GM12891 (cell line): ENCODE measurements around the gene PALMD.

Source experiments
- DNase-seq: peaks from one replicate; pipeline ENCODE4 v3.0.0; 2011; ENCODE audit warnings: low spot score; ENCODE audit not compliant: insufficient read length
- FAIRE-seq: peaks from 2 replicates; lab custom pipeline; 2011; peaks lifted over from hg19 to GRCh38; lab: Jason Lieb, UNC
- PAX5 ChIP-seq: IDR thresholded peaks from 2 replicates; pipeline ENCODE4 v1.6.1; 2011; ENCODE audit warnings: low read length, moderate library complexity, mild to moderate bottlenecking; ENCODE audit not compliant: insufficient read depth, severe bottlenecking
- POLR2A ChIP-seq: IDR thresholded peaks from 2 replicates; pipeline ENCODE4 v1.6.1; 2011; ENCODE audit warnings: low read depth, low read length, control low read depth
- POLR2AphosphoS5 ChIP-seq: IDR thresholded peaks from 2 replicates; pipeline ENCODE4 v1.6.1; 2011; ENCODE audit warnings: low read depth, low read length, control low read depth
- POU2F2 ChIP-seq: IDR thresholded peaks from 2 replicates; pipeline ENCODE4 v1.6.1; 2011; ENCODE audit warnings: low read depth, mild to moderate bottlenecking, control low read depth, low read length, moderate library complexity
- SPI1 ChIP-seq: IDR thresholded peaks from 2 replicates; pipeline ENCODE4 v1.6.1; 2011; ENCODE audit warnings: low read depth, low read length, control low read depth
- TAF1 ChIP-seq: IDR thresholded peaks from 2 replicates; pipeline ENCODE4 v1.6.1; 2011; ENCODE audit warnings: low read depth, low read length, control low read depth

Gene PALMD

GRCh38 chr1:99656701-99657100 is 10.8 kb downstream of the PALMD start:
- no peak for FAIRE-seq
- DNase-seq = no peak
- TF ChIP-seq POLR2A (no peak), POLR2AphosphoS5 (no peak), POU2F2 (no peak), PAX5 (no peak), SPI1 (no peak), TAF1 (no peak)

GRCh38 chr1:99657213-99658030 is 11.5 kb downstream of the PALMD start:
- DNase-seq = no peak
- TF ChIP-seq POLR2AphosphoS5 = no peak
- TF ChIP-seq SPI1 = no peak
- no peak for TF ChIP-seq PAX5
- TF ChIP-seq POU2F2 = no peak
- no peak for FAIRE-seq

- TF ChIP-seq SPI1 = no peak
- no peak for TF ChIP-seq TAF1
- TF ChIP-seq POU2F2 = no peak
- DNase-seq (no peak), FAIRE-seq (no peak)
Measured at GRCh38 chr1:99658031-99658290, 12.0 kb downstream of the PALMD start.

- DNase-seq = no peak
- TF ChIP-seq POU2F2 (no peak), TAF1 (no peak), SPI1 (no peak), PAX5 (no peak), POLR2AphosphoS5 (no peak), POLR2A (no peak)
- FAIRE-seq = no peak
Measured at GRCh38 chr1:99659755-99660210, 13.9 kb downstream of the PALMD start.

- FAIRE-seq (no peak), DNase-seq (no peak)
- TF ChIP-seq POU2F2 = no peak
Measured at GRCh38 chr1:99660496-99660895, 14.6 kb downstream of the PALMD start.

GRCh38 chr1:99661780-99662179 is 15.9 kb downstream of the PALMD start:
- DNase-seq = no peak
- TF ChIP-seq PAX5 (no peak), TAF1 (no peak), SPI1 (no peak), POU2F2 (no peak), POLR2AphosphoS5 (no peak), POLR2A (no peak)
- no peak for FAIRE-seq

- no peak for FAIRE-seq
- DNase-seq = no peak
- no peak for TF ChIP-seq POLR2AphosphoS5
Measured at GRCh38 chr1:99662539-99663080, 16.7 kb downstream of the PALMD start.

GRCh38 chr1:99663501-99663900 is 17.6 kb downstream of the PALMD start:
- TF ChIP-seq SPI1 (no peak), POU2F2 (no peak), POLR2AphosphoS5 (no peak), POLR2A (no peak), TAF1 (no peak), PAX5 (no peak)
- FAIRE-seq (no peak), DNase-seq (no peak)

- no peak for DNase-seq
- FAIRE-seq = no peak
- TF ChIP-seq TAF1 (no peak), POLR2AphosphoS5 (no peak), PAX5 (no peak), SPI1 (no peak), POLR2A (no peak), POU2F2 (no peak)
Measured at GRCh38 chr1:99665212-99665611, 19.3 kb downstream of the PALMD start.

GRCh38 chr1:99669376-99669775 is 23.5 kb downstream of the PALMD start:
- no peak for DNase-seq
- FAIRE-seq = no peak
- TF ChIP-seq SPI1 (no peak), PAX5 (no peak), POU2F2 (no peak)

- no peak for DNase-seq
- FAIRE-seq = no peak
- TF ChIP-seq PAX5 = no peak
- TF ChIP-seq POLR2A = no peak
- no peak for TF ChIP-seq POLR2AphosphoS5
- TF ChIP-seq TAF1 = no peak
- no peak for TF ChIP-seq SPI1
- TF ChIP-seq POU2F2 = no peak
Measured at GRCh38 chr1:99669821-99670220, 23.9 kb downstream of the PALMD start.

- FAIRE-seq (no peak), DNase-seq (no peak)
- TF ChIP-seq POLR2AphosphoS5 = no peak
- TF ChIP-seq PAX5 = no peak
- no peak for TF ChIP-seq POLR2A
- TF ChIP-seq POU2F2 = no peak
- TF ChIP-seq TAF1 = no peak
- TF ChIP-seq SPI1 = no peak
Measured at GRCh38 chr1:99670583-99670982, 24.7 kb downstream of the PALMD start.
